Neural progenitor cell (in vitro differentiated cells): Measurements from ENCODE around the gene PRAC2. TPM values are rescaled to one million over a fixed set of nuclear protein-coding genes. Genes with fewer than 3 reads are reported as not detected.

Source experiments
- DNase-seq: peaks from one replicate; pipeline ENCODE4 v3.0.0-alpha.2; 2016; ENCODE audit warnings: low spot score
- H2AFZ ChIP-seq: fragments of 200-600 bp; sonication (generic); replicated peaks from 2 replicates; pipeline ENCODE4 v1.6.1; 2016; ENCODE audit warnings: antibody characterized with exemption
- H3F3A ChIP-seq: fragments of 200-600 bp; sonication (generic); 2 replicates; pipeline ENCODE4 v1.6.1; 2016; ENCODE audit warnings: antibody characterized with exemption, low read depth
- H3K27ac ChIP-seq: fragments of 200-600 bp; sonication (generic); 2 replicates; pipeline ENCODE4 v1.5.1; 2016; ENCODE audit warnings: mild to moderate bottlenecking
- H3K27me3 ChIP-seq: fragments of 200-600 bp; sonication (generic); 2 replicates; pipeline ENCODE4 v1.6.1; 2016; ENCODE audit warnings: mild to moderate bottlenecking, moderate library complexity
- H3K36me3 ChIP-seq: fragments of 200-600 bp; sonication (generic); 2 replicates; pipeline ENCODE4 v1.5.1; 2016
- H3K4me1 ChIP-seq: fragments of 200-600 bp; sonication (generic); 2 replicates; pipeline ENCODE4 v1.6.1; 2016; ENCODE audit warnings: mixed run types
- H3K4me2 ChIP-seq: fragments of 200-600 bp; sonication (generic); 2 replicates; pipeline ENCODE4 v1.6.1; 2016
- H3K4me3 ChIP-seq: fragments of 200-600 bp; sonication (generic); 2 replicates; pipeline ENCODE4 v1.5.1; 2016
- H3K79me2 ChIP-seq: fragments of 200-600 bp; sonication (generic); 2 replicates; pipeline ENCODE4 v1.6.1; 2016; ENCODE audit warnings: low read depth
- H3K9ac ChIP-seq: fragments of 200-600 bp; sonication (generic); 2 replicates; pipeline ENCODE4 v1.6.1; 2016
- H3K9me3 ChIP-seq: fragments of 200-600 bp; sonication (generic); 2 replicates; pipeline ENCODE4 v1.5.1; 2016; ENCODE audit warnings: low read depth
- H4K20me1 ChIP-seq: fragments of 200-600 bp; sonication (generic); 2 replicates; pipeline ENCODE4 v1.6.1; 2016; ENCODE audit warnings: low read depth
- H3K27ac Mint-ChIP-seq: 3 replicates; pipeline ENCODE4 v1.8.0; 2021; ENCODE audit warnings: mixed read lengths
- H3K27me3 Mint-ChIP-seq: 2 replicates; pipeline ENCODE4 v1.8.0; 2022; ENCODE audit warnings: low read depth, mild to moderate bottlenecking, inconsistent platforms, moderate library complexity, mixed read lengths; ENCODE audit not compliant: insufficient read depth
- H3K36me3 Mint-ChIP-seq: 3 replicates; pipeline ENCODE4 v1.8.0; 2021; ENCODE audit warnings: mixed read lengths
- H3K4me1 Mint-ChIP-seq: 3 replicates; pipeline ENCODE4 v1.8.0; 2021; ENCODE audit warnings: mixed read lengths
- H3K4me3 Mint-ChIP-seq: 3 replicates; pipeline ENCODE4 v1.8.0; 2021; ENCODE audit warnings: mild to moderate bottlenecking, moderate library complexity, mixed read lengths
- H3K9me3 Mint-ChIP-seq: 3 replicates; pipeline ENCODE4 v1.8.0; 2020; ENCODE audit warnings: mixed read lengths
- CTCF ChIP-seq: fragments of 200-600 bp; sonication (generic); IDR thresholded peaks from 2 replicates; pipeline ENCODE4 v1.5.1; 2017; ENCODE audit warnings: antibody characterized with exemption, mild to moderate bottlenecking
- EZH2 ChIP-seq: fragments of 200-600 bp; sonication (generic); IDR thresholded peaks from 2 replicates; pipeline ENCODE4 v1.6.1; 2017; ENCODE audit warnings: antibody characterized with exemption, mild to moderate bottlenecking, moderate library complexity
- EZH2phosphoT487 ChIP-seq: fragments of 200-600 bp; sonication (generic); IDR thresholded peaks from 2 replicates; pipeline ENCODE4 v1.6.1; 2017; ENCODE audit warnings: antibody characterized with exemption
- total RNA-seq: library from RNA; depleted of rRNA; stranded (reverse); fragments of >200 nt; gene quantifications from 2 replicates; pipeline ENCODE4 v1.2.3, GENCODE V29; 2015; ENCODE audit warnings: low replicate concordance

The PRAC2 gene
- total RNA-seq, 1 donor from 2014 or later, result not detected

- peaks cover 96% of the 10 kb centered on the region for H3K27me3 Mint-ChIP-seq
- Histone ChIP-seq H3K27me3 (peaks cover 100% of the 10 kb centered on the region), H3F3A (no peaks in the 10 kb centered on the region), H3K4me2 (peak overlapping the region; percentile 62), H3K79me2 (no peaks in the 10 kb centered on the region), H2AFZ (no peak overlapping the region), H3K4me3 (no peak overlapping the region), H3K4me1 (no peaks in the 10 kb centered on the region), H3K36me3 (no peaks in the 10 kb centered on the region), H3K9ac (no peak overlapping the region), H3K27ac (no peak overlapping the region), H4K20me1 (peaks cover 83% of the 10 kb centered on the region), H3K9me3 (no peaks in the 10 kb centered on the region)
- H3K9me3 Mint-ChIP-seq, result peaks cover 13% of the 10 kb centered on the region
- no peak overlapping the region for H3K27ac Mint-ChIP-seq
- peaks cover 2% of the 10 kb centered on the region for H3K4me1 Mint-ChIP-seq
- peaks cover 3% of the 10 kb centered on the region for H3K36me3 Mint-ChIP-seq
- DNase-seq, result no peak
- TF ChIP-seq EZH2, result peak; percentile 85
- TF ChIP-seq EZH2phosphoT487, result peak; percentile 86
- TF ChIP-seq CTCF, result no peak
- H3K4me3 Mint-ChIP-seq, result no peak overlapping the region
These were observed 6.6 kb downstream of the PRAC2 start for GRCh38 chr17:48729335-48730239.

GRCh38 chr17:48730240-48730550 lies 7.2 kb downstream of the PRAC2 start:
- no peak overlapping the region for H3K4me3 ChIP-seq
- no peak for DNase-seq
- Mint-ChIP-seq H3K4me1 (peaks cover 2% of the 10 kb centered on the region), H3K9me3 (peaks cover 13% of the 10 kb centered on the region), H3K4me3 (no peak overlapping the region), H3K36me3 (peaks cover 3% of the 10 kb centered on the region), H3K27ac (no peak overlapping the region), H3K27me3 (peaks cover 96% of the 10 kb centered on the region)
- no peaks in the 10 kb centered on the region for H3K4me1 ChIP-seq
- H3K27ac ChIP-seq, result no peak overlapping the region
- no peak overlapping the region for H3K4me2 ChIP-seq
- no peaks in the 10 kb centered on the region for H3F3A ChIP-seq
- no peaks in the 10 kb centered on the region for H3K79me2 ChIP-seq
- no peaks in the 10 kb centered on the region for H3K36me3 ChIP-seq
- no peak overlapping the region for H2AFZ ChIP-seq
- TF ChIP-seq CTCF (no peak), EZH2 (no peak), EZH2phosphoT487 (no peak)
- H3K27me3 ChIP-seq, result peaks cover 100% of the 10 kb centered on the region
- peaks cover 83% of the 10 kb centered on the region for H4K20me1 ChIP-seq
- H3K9me3 ChIP-seq, result no peaks in the 10 kb centered on the region
- no peak overlapping the region for H3K9ac ChIP-seq

GRCh38 chr17:48731355-48731754 lies 8.4 kb downstream of the PRAC2 start:
- Histone ChIP-seq H3K9ac (no peak overlapping the region), H2AFZ (no peak overlapping the region), H3K4me3 (no peak overlapping the region), H3K4me1 (no peaks in the 10 kb centered on the region), H3K9me3 (no peaks in the 10 kb centered on the region), H3K27ac (no peak overlapping the region), H3K79me2 (no peaks in the 10 kb centered on the region), H3K4me2 (no peak overlapping the region), H3F3A (no peaks in the 10 kb centered on the region), H3K36me3 (no peaks in the 10 kb centered on the region), H4K20me1 (peaks cover 81% of the 10 kb centered on the region), H3K27me3 (peaks cover 100% of the 10 kb centered on the region)
- Mint-ChIP-seq H3K27me3 (peaks cover 96% of the 10 kb centered on the region), H3K36me3 (peaks cover 3% of the 10 kb centered on the region), H3K9me3 (peaks cover 11% of the 10 kb centered on the region), H3K4me3 (no peak overlapping the region), H3K4me1 (peaks cover 2% of the 10 kb centered on the region), H3K27ac (no peak overlapping the region)
- no peak for DNase-seq
- TF ChIP-seq EZH2phosphoT487 (no peak), EZH2 (no peak), CTCF (no peak)
